Measurements from ENCODE around the gene IER5. TPM values are rescaled to one million over a fixed set of nuclear protein-coding genes. Genes with fewer than 3 reads are reported as not detected.

The IER5 gene
- total RNA-seq, 1 experiment from 2014 or later: 18.2 TPM

DNA sequence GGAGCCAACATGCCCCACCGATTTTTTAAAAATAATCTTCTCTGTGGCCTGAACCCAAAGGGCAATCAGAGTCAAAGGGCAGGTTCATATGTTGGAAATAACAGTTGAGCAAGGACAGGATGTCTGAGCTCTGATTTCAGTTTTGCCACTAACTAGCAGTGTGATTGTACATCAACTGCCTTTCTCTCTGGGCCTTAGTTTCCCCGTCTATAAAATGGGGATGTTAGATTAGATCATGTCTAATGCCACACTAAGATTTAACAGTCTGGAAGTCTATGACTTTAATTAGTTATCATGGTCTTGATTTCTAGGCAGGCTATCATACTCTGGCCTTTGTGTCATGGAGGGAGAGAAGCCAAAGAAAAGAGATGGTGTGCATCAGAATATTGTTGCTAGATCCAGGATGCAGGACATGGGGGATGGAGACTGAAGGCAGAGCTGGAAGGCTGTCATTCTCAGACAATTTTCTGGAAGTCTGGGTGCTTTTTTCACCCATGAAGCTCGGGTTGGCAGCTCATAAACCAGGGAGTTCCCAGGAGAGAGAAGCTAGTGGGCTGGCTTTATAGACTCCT is 28.4 kb downstream of the IER5 start:
- no peak overlapping the region for H3K27ac Mint-ChIP-seq
- peaks cover under 1% of the 10 kb centered on the region for H3K27me3 Mint-ChIP-seq (ENCODE audit: low read depth)
- no peak overlapping the region for H3K4me3 Mint-ChIP-seq
- POLR2A ChIA-PET: no interaction called here
- no peaks in the 10 kb centered on the region for H3K36me3 Mint-ChIP-seq
- H3K9me3 Mint-ChIP-seq: no peaks in the 10 kb centered on the region
- CTCF ChIA-PET: interaction anchor here (0.9 to 1.7 kb wide), 6 partner anchors 9 to 33 kb away, joined by 3 to 9 read pairs (median 4); no protein-coding TSS in a partner anchor
- TF ChIP-seq, protein P1, sequence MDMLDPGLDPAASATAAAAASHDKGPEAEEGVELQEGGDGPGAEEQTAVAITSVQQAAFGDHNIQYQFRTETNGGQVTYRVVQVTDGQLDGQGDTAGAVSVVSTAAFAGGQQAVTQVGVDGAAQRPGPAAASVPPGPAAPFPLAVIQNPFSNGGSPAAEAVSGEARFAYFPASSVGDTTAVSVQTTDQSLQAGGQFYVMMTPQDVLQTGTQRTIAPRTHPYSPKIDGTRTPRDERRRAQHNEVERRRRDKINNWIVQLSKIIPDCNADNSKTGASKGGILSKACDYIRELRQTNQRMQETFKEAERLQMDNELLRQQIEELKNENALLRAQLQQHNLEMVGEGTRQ (CRISPR knock-in tag; IDR thresholded peaks at IDR 0.05): no peak
- TF ChIP-seq, protein P2, sequence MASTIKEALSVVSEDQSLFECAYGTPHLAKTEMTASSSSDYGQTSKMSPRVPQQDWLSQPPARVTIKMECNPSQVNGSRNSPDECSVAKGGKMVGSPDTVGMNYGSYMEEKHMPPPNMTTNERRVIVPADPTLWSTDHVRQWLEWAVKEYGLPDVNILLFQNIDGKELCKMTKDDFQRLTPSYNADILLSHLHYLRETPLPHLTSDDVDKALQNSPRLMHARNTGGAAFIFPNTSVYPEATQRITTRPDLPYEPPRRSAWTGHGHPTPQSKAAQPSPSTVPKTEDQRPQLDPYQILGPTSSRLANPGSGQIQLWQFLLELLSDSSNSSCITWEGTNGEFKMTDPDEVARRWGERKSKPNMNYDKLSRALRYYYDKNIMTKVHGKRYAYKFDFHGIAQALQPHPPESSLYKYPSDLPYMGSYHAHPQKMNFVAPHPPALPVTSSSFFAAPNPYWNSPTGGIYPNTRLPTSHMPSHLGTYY (CRISPR knock-in tag; IDR thresholded peaks at IDR 0.05): no peak
- TF ChIP-seq, protein P3, sequence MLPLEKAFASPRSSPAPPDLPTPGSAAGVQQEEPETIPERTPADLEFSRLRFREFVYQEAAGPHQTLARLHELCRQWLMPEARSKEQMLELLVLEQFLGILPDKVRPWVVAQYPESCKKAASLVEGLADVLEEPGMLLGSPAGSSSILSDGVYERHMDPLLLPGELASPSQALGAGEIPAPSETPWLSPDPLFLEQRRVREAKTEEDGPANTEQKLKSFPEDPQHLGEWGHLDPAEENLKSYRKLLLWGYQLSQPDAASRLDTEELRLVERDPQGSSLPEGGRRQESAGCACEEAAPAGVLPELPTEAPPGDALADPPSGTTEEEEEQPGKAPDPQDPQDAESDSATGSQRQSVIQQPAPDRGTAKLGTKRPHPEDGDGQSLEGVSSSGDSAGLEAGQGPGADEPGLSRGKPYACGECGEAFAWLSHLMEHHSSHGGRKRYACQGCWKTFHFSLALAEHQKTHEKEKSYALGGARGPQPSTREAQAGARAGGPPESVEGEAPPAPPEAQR (CRISPR knock-in tag; IDR thresholded peaks at IDR 0.05): no peak
- TF ChIP-seq, protein P4, sequence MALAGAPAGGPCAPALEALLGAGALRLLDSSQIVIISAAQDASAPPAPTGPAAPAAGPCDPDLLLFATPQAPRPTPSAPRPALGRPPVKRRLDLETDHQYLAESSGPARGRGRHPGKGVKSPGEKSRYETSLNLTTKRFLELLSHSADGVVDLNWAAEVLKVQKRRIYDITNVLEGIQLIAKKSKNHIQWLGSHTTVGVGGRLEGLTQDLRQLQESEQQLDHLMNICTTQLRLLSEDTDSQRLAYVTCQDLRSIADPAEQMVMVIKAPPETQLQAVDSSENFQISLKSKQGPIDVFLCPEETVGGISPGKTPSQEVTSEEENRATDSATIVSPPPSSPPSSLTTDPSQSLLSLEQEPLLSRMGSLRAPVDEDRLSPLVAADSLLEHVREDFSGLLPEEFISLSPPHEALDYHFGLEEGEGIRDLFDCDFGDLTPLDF (CRISPR knock-in tag; IDR thresholded peaks at IDR 0.05): no peak
- TF ChIP-seq ZNF263 (CRISPR knock-in tag; IDR thresholded peaks at IDR 0.05; ENCODE audit: low read depth): no peak
- no peak for TF ChIP-seq ZBTB21 (CRISPR knock-in tag; IDR thresholded peaks at IDR 0.05; ENCODE audit: borderline replicate concordance)
- no peak for TF ChIP-seq ZNF423 (CRISPR knock-in tag; IDR thresholded peaks at IDR 0.05)
- TF ChIP-seq, protein P5, sequence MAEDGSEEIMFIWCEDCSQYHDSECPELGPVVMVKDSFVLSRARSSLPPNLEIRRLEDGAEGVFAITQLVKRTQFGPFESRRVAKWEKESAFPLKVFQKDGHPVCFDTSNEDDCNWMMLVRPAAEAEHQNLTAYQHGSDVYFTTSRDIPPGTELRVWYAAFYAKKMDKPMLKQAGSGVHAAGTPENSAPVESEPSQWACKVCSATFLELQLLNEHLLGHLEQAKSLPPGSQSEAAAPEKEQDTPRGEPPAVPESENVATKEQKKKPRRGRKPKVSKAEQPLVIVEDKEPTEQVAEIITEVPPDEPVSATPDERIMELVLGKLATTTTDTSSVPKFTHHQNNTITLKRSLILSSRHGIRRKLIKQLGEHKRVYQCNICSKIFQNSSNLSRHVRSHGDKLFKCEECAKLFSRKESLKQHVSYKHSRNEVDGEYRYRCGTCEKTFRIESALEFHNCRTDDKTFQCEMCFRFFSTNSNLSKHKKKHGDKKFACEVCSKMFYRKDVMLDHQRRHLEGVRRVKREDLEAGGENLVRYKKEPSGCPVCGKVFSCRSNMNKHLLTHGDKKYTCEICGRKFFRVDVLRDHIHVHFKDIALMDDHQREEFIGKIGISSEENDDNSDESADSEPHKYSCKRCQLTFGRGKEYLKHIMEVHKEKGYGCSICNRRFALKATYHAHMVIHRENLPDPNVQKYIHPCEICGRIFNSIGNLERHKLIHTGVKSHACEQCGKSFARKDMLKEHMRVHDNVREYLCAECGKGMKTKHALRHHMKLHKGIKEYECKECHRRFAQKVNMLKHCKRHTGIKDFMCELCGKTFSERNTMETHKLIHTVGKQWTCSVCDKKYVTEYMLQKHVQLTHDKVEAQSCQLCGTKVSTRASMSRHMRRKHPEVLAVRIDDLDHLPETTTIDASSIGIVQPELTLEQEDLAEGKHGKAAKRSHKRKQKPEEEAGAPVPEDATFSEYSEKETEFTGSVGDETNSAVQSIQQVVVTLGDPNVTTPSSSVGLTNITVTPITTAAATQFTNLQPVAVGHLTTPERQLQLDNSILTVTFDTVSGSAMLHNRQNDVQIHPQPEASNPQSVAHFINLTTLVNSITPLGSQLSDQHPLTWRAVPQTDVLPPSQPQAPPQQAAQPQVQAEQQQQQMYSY (CRISPR knock-in tag; IDR thresholded peaks at IDR 0.05): no peak
- TF ChIP-seq, protein P6, sequence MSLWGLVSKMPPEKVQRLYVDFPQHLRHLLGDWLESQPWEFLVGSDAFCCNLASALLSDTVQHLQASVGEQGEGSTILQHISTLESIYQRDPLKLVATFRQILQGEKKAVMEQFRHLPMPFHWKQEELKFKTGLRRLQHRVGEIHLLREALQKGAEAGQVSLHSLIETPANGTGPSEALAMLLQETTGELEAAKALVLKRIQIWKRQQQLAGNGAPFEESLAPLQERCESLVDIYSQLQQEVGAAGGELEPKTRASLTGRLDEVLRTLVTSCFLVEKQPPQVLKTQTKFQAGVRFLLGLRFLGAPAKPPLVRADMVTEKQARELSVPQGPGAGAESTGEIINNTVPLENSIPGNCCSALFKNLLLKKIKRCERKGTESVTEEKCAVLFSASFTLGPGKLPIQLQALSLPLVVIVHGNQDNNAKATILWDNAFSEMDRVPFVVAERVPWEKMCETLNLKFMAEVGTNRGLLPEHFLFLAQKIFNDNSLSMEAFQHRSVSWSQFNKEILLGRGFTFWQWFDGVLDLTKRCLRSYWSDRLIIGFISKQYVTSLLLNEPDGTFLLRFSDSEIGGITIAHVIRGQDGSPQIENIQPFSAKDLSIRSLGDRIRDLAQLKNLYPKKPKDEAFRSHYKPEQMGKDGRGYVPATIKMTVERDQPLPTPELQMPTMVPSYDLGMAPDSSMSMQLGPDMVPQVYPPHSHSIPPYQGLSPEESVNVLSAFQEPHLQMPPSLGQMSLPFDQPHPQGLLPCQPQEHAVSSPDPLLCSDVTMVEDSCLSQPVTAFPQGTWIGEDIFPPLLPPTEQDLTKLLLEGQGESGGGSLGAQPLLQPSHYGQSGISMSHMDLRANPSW (CRISPR knock-in tag; conservative IDR thresholded peaks at IDR 0.05; ENCODE audit: low read depth): no peak
- no peak for TF ChIP-seq RELA (CRISPR knock-in tag; IDR thresholded peaks at IDR 0.05; ENCODE audit: borderline replicate concordance)
- no peak for TF ChIP-seq ZNF232 (CRISPR knock-in tag; IDR thresholded peaks at IDR 0.05)
- TF ChIP-seq, protein P7, sequence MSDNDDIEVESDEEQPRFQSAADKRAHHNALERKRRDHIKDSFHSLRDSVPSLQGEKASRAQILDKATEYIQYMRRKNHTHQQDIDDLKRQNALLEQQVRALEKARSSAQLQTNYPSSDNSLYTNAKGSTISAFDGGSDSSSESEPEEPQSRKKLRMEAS (CRISPR knock-in tag; IDR thresholded peaks at IDR 0.05): no peak
- no peak for TF ChIP-seq MYBL2 (CRISPR knock-in tag; IDR thresholded peaks at IDR 0.05)
- TF ChIP-seq TP53 (CRISPR knock-in tag; IDR thresholded peaks at IDR 0.05): no peak
- TF ChIP-seq PRRX2 (CRISPR knock-in tag; IDR thresholded peaks at IDR 0.05): no peak
- DNase-seq (ENCODE audit: low spot score) (no peak), ATAC-seq (no peak)
- peaks cover 34% of the 10 kb centered on the region for H3K4me1 Mint-ChIP-seq
